Glomerular visceral epithelial cell (primary cell): ENCODE measurements around the gene SDHAF3.

Source experiments
- DNase-seq: peaks from one replicate; pipeline ENCODE4 v3.0.0-alpha.2; 2016; ENCODE audit errors: extremely low spot score

The SDHAF3 gene

DNA sequence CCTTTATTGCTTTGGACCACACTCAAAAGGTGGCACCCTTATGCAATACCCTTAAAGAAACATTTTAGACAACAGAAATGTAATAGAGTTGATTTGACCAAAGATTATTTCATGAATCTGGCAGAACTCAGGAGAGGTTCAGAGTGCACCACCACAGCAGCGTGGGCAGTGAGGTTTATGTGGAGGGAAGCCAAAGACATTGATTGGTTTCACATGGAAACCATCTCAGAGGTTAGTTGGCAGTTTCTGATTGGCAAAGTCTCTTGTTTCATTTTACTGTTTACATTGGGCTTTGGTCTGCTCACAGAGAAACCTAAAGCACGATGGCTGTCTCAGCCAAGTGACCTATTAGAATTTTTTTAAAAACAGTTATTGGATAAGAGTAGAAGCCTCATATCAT, 101.3 kb downstream of the SDHAF3 start:
- no peak for DNase-seq

- DNase-seq: no peak
Observed at GRCh38 chr7:97219237-97219636, 101.7 kb downstream of the SDHAF3 start.

DNA sequence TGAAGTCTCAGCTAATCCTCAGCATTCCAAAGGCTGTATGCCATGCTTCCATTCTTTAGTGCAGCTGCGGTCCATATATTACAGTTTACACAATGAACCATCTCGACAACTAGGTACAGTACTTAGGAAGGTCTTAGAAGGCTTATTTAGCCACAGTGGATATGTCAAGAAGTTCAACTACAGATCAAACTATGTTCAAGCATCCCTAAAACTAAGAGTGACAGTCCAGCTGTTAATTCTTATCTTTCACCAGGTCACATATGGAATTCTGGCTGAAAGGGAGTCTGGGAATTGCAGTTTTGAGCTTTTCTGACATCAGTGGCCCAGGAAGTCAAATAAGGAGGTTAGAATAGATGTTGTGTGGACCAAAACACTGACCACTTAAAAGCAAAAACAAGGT, 106.8 kb downstream of the SDHAF3 start:
- DNase-seq: no peak

- no peak for DNase-seq
Observed at GRCh38 chr7:97226541-97226940, 109.0 kb downstream of the SDHAF3 start.
